ENCODE data around the gene TMEM132A. TPM values are rescaled to one million over a fixed set of nuclear protein-coding genes. Genes with fewer than 3 reads are reported as not detected.

TMEM132A gene
- total RNA-seq, 1 donor from 2014 or later: 113 TPM

DNA sequence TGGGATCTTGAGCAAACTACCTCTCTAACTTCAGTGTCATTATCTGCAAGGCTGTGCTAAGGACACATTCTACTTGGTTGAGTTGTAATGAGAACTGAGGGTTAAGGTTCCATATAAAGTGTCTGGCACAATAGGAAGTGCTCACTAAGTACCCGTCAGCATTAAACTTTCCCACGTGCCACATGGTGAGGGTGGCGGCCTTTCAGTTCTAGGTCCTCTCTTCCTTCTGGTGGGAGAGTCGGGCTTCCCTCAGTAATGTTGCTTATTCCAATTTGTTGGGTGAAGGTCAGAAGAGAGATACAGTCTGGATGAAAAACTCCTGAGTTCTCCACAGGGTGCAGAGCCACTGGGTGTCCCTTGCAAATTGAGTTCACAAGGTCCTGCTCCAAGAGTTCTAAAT lies 42.6 kb downstream of the TMEM132A start:
- H3K27me3 Mint-ChIP-seq (ENCODE audit: unreplicated experiment): peaks cover 26% of the 10 kb centered on the region
- H3K9me3 Mint-ChIP-seq (ENCODE audit: unreplicated experiment): peaks cover 6% of the 10 kb centered on the region
- H3K4me1 Mint-ChIP-seq (ENCODE audit: unreplicated experiment): no peaks in the 10 kb centered on the region
- H3K27ac Mint-ChIP-seq (ENCODE audit: unreplicated experiment): no peak overlapping the region
- no peak for DNase-seq (ENCODE audit: extremely low spot score, unreplicated experiment)
- TF ChIP-seq, protein P1, sequence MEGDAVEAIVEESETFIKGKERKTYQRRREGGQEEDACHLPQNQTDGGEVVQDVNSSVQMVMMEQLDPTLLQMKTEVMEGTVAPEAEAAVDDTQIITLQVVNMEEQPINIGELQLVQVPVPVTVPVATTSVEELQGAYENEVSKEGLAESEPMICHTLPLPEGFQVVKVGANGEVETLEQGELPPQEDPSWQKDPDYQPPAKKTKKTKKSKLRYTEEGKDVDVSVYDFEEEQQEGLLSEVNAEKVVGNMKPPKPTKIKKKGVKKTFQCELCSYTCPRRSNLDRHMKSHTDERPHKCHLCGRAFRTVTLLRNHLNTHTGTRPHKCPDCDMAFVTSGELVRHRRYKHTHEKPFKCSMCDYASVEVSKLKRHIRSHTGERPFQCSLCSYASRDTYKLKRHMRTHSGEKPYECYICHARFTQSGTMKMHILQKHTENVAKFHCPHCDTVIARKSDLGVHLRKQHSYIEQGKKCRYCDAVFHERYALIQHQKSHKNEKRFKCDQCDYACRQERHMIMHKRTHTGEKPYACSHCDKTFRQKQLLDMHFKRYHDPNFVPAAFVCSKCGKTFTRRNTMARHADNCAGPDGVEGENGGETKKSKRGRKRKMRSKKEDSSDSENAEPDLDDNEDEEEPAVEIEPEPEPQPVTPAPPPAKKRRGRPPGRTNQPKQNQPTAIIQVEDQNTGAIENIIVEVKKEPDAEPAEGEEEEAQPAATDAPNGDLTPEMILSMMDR (IDR thresholded peaks at IDR 0.05): no peak
- H3K36me3 Mint-ChIP-seq (ENCODE audit: unreplicated experiment): peaks cover 2% of the 10 kb centered on the region
- no peak overlapping the region for H3K4me3 Mint-ChIP-seq (ENCODE audit: unreplicated experiment)

DNA sequence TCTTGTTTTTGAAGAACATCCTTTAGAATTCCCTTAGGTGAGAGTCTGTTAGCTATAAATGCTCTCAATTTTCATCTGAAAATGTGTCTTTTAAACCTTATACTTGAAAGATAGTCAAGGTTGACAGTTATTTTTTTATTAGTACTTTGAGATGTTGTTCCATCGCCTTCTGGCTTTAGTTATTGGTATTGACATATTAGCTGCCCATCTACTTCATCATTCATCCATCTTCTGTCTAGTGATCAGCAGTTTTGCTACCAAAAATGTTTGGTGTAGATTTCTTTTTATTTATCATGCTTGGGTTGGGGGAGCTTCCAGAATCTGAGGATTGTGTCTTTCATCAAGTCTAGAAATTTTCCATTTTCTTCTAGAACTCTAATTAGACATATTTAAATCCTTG lies 44.0 kb downstream of the TMEM132A start:
- TF ChIP-seq, protein P1 (IDR thresholded peaks at IDR 0.05): no peak
- DNase-seq (ENCODE audit: extremely low spot score, unreplicated experiment): no peak
- no peaks in the 10 kb centered on the region for H3K4me1 Mint-ChIP-seq (ENCODE audit: unreplicated experiment)
- no peak overlapping the region for H3K27ac Mint-ChIP-seq (ENCODE audit: unreplicated experiment)
- no peak overlapping the region for H3K4me3 Mint-ChIP-seq (ENCODE audit: unreplicated experiment)
- H3K27me3 Mint-ChIP-seq (ENCODE audit: unreplicated experiment): peaks cover 25% of the 10 kb centered on the region
- H3K36me3 Mint-ChIP-seq (ENCODE audit: unreplicated experiment): peaks cover 2% of the 10 kb centered on the region
- peaks cover 6% of the 10 kb centered on the region for H3K9me3 Mint-ChIP-seq (ENCODE audit: unreplicated experiment)

DNA sequence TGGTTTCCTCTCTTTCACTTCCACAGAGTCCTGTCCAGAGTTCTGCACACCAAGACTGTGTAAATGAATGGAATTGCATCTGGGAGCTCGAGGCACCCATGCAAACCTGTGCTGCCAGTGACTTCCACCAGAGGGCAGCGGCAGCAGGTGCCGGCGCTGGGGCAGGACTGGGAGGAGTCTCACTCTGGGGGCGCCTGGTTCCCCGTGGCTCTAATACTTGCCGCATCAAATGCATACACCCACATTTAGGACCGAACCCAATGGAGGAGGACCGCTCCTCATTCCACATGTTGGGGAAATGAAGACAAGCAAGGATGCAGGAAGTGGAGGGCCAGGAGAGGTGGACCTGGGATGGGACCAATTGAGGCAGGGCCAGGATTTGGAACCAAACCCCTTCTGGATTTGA lies 46.1 kb downstream of the TMEM132A start:
- H3K27ac Mint-ChIP-seq (ENCODE audit: unreplicated experiment): no peak overlapping the region
- peaks cover 25% of the 10 kb centered on the region for H3K27me3 Mint-ChIP-seq (ENCODE audit: unreplicated experiment)
- TF ChIP-seq, protein P1 (IDR thresholded peaks at IDR 0.05): peak; percentile 74
- DNase-seq (ENCODE audit: extremely low spot score, unreplicated experiment): no peak
- no peak overlapping the region for H3K4me3 Mint-ChIP-seq (ENCODE audit: unreplicated experiment)
- H3K36me3 Mint-ChIP-seq (ENCODE audit: unreplicated experiment): peaks cover 2% of the 10 kb centered on the region
- H3K9me3 Mint-ChIP-seq (ENCODE audit: unreplicated experiment): peaks cover 6% of the 10 kb centered on the region
- no peaks in the 10 kb centered on the region for H3K4me1 Mint-ChIP-seq (ENCODE audit: unreplicated experiment)

DNA sequence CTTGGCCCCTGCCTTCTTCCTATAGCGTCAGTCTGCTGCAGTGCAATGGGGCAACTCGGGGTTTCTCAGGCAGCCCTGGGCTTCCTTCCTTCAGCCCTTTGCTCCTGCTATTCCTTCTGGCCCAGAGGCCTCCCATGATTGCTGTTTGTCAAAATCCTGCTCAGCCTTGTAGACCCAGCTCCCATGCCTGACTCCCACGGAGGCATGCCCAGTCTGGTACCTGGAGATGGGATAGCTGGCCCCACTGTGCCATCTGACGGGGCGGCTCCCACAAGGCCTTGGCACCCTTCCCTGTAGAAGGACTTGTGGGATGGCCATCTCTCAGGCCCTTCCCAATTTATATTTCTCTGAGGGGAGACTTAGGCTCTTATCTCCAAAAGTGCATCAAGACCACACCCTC lies 46.6 kb downstream of the TMEM132A start:
- TF ChIP-seq, protein P1 (IDR thresholded peaks at IDR 0.05): no peak
- no peaks in the 10 kb centered on the region for H3K4me1 Mint-ChIP-seq (ENCODE audit: unreplicated experiment)
- no peak overlapping the region for H3K27ac Mint-ChIP-seq (ENCODE audit: unreplicated experiment)
- H3K4me3 Mint-ChIP-seq (ENCODE audit: unreplicated experiment): no peak overlapping the region
- H3K36me3 Mint-ChIP-seq (ENCODE audit: unreplicated experiment): peaks cover 2% of the 10 kb centered on the region
- peaks cover 23% of the 10 kb centered on the region for H3K27me3 Mint-ChIP-seq (ENCODE audit: unreplicated experiment)
- H3K9me3 Mint-ChIP-seq (ENCODE audit: unreplicated experiment): peaks cover 6% of the 10 kb centered on the region
- DNase-seq (ENCODE audit: extremely low spot score, unreplicated experiment): no peak

DNA sequence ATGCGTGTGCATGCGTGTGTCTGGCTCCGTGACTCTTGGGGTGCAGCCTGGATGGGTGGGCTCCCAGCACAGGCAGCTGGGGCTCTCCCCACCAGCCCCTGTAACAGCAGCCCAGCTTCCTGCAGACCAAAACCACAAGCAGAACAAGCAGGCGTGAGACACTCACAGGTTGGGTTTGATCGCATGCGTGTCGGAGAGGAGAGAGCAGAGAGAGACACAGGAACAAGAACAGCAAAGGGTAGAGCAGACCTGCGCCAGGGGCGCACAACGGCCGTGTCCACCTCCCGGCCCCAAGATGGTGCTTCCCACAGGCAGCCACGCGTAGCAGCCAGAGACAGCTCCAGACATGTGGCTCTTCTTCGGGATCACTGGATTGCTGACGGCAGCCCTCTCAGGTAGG lies 47.3 kb downstream of the TMEM132A start, which contains the start of gene CD6:
Gene CD6, plus strand, starts transcription at position 161 of the 400 bp plus-strand sequence. Its CDS starts 186 bp downstream, at position 347.
- TF ChIP-seq, protein P1 (IDR thresholded peaks at IDR 0.05): no peak
- Mint-ChIP-seq H3K36me3 (ENCODE audit: unreplicated experiment) (peaks cover 2% of the 10 kb centered on the region), H3K27me3 (ENCODE audit: unreplicated experiment) (peaks cover 23% of the 10 kb centered on the region), H3K9me3 (ENCODE audit: unreplicated experiment) (peaks cover 6% of the 10 kb centered on the region), H3K4me1 (ENCODE audit: unreplicated experiment) (no peaks in the 10 kb centered on the region), H3K27ac (ENCODE audit: unreplicated experiment) (no peak within 1 kb of the TSS), H3K4me3 (ENCODE audit: unreplicated experiment) (no peak within 1 kb of the TSS)
- no peak for DNase-seq (ENCODE audit: extremely low spot score, unreplicated experiment)

Data from osteocyte (in vitro differentiated cells).